Measurements from ENCODE around the gene UQCRH. TPM values are rescaled to one million over a fixed set of nuclear protein-coding genes. Genes with fewer than 3 reads are reported as not detected.
A peak's percentile ranks its signal among the peaks of the same experiment; 100 is the strongest.
"Not testable (repeated sequence)": the region's sequence is repeated elsewhere in the genome, so short reads cannot be mapped to it uniquely, and the experiment has no call there.

Gene UQCRH
- total and polyA plus RNA-seq, 2 donors from 2014 or later = 188 to 850 TPM

GRCh38 chr1:46330381-46330780 is 26.9 kb downstream of the UQCRH start:
- H3K27ac ChIP-seq (ENCODE audit: low read depth in 2 of 2, low read length in 2 of 2); intact Hi-C loops (cut with DNase I); FAIRE-seq; H3K9ac ChIP-seq (ENCODE audit: low read length in 3 of 3); H3K4me1 ChIP-seq (ENCODE audit: control insufficient read depth in 2 of 3, insufficient read depth in 2 of 3, low read depth in 1 of 3, low read length in 3 of 3); DNase-seq; H3K9me3 ChIP-seq (ENCODE audit: control insufficient read depth in 2 of 3, insufficient read depth in 1 of 3, low read length in 3 of 3); H3K36me3 ChIP-seq (ENCODE audit: control insufficient read depth in 2 of 3, insufficient read depth in 3 of 3, low read length in 3 of 3); H3K4me3 ChIP-seq (ENCODE audit: low read length in 3 of 3); H3K27me3 ChIP-seq (ENCODE audit: control insufficient read depth, insufficient read depth, low read length): not testable (repeated sequence)

DNA sequence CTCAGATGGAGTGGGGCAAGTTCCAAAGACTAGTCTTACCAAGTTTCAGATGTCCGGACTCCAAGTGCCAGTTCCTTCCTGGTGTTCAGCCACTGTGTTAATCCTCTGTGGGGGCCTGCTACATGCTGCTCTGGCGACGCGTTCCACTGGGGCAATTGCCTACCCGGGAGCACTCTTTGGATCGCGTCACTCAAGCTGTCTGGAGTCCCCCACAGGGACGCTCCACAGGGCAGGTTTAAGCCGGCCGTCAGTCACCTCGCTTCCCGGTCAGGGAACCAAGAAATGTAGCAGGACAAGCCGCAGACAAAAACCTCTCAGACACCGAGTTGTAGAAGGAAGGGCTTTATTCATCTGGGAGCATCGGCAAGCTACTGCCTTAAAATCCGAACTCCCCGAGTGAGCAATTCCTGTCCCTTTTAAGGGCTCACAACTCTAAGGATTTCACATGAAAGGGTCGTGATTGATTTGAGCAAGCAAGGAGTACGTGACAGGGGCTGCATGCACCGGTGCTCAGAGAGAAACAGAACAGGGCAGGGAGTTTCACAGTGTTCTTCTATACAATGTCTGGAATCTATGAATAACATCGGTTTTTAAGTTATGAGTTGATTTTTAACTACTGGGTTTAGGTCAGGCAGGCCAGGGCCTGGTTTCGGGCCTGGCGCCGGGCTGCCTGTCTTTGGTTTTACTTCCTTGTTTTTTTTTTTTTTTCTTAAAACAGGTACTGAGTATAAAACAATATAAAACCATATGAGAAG is 28.5 kb downstream of the UQCRH start:
- peak; percentile 52 to 73 (median 61) for DNase-seq
- H3K27me3 ChIP-seq (ENCODE audit: control insufficient read depth, insufficient read depth, low read length); H3K4me3 ChIP-seq (ENCODE audit: low read length in 3 of 3); H3K9me3 ChIP-seq (ENCODE audit: control insufficient read depth in 2 of 3, insufficient read depth in 1 of 3, low read length in 3 of 3); FAIRE-seq; H3K36me3 ChIP-seq (ENCODE audit: control insufficient read depth in 2 of 3, insufficient read depth in 3 of 3, low read length in 3 of 3); H3K9ac ChIP-seq (ENCODE audit: low read length in 3 of 3); H3K4me1 ChIP-seq (ENCODE audit: control insufficient read depth in 2 of 3, insufficient read depth in 2 of 3, low read depth in 1 of 3, low read length in 3 of 3); intact Hi-C loops (cut with DNase I): not testable (repeated sequence)
- peak overlapping the region; percentile 51 to 65 for H3K27ac ChIP-seq (ENCODE audit: low read depth in 2 of 2, low read length in 2 of 2)

DNA sequence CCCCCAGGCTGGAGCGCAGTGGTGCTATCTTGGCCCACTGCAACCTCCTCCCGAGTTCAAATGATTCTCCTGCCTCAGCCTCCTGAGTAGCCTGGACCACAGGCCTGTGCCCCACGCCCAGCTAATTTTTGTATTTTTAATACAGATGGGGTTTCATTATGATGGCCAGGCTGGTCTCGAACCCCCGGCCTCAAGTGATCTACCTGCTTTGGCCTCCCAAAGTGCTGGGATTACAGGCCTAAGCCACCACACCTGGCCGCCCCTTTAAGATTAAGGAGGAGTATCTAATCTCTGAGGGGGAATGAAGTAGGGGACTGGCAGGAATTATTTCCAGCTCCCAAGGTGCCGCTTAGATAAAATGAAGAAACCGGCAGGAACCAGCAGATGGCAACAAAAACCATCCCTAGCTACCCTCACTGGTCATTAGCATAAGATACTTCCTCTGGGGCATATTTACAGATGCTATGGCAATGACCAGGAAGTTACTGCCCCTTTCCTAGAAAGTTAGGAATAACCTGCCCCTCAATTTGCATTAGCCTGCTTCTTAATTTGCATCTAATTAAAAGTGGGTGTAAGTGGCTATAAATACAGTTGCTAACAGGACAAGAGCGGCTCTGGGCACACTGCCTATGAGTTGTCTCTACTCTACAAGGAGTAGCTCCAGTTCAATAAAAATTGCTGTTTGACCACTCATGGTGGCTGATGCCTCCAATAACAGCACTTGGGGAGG is 30.0 kb downstream of the UQCRH start:
- Histone ChIP-seq H3K27me3 (ENCODE audit: control insufficient read depth, insufficient read depth, low read length) (no peaks in the 10 kb centered on the region), H3K4me1 (ENCODE audit: control insufficient read depth in 2 of 3, insufficient read depth in 2 of 3, low read depth in 1 of 3, low read length in 3 of 3) (no peaks in the 10 kb centered on the region), H3K36me3 (ENCODE audit: control insufficient read depth in 2 of 3, insufficient read depth in 3 of 3, low read length in 3 of 3) (no peaks in the 10 kb centered on the region), H3K27ac (ENCODE audit: low read depth in 2 of 2, low read length in 2 of 2) (no peak overlapping the region), H3K9ac (ENCODE audit: low read length in 3 of 3) (no peak overlapping the region), H3K4me3 (ENCODE audit: low read length in 3 of 3) (no peak overlapping the region), H3K9me3 (ENCODE audit: control insufficient read depth in 2 of 3, insufficient read depth in 1 of 3, low read length in 3 of 3) (no peaks in the 10 kb centered on the region)
- TF ChIP-seq, protein P1, sequence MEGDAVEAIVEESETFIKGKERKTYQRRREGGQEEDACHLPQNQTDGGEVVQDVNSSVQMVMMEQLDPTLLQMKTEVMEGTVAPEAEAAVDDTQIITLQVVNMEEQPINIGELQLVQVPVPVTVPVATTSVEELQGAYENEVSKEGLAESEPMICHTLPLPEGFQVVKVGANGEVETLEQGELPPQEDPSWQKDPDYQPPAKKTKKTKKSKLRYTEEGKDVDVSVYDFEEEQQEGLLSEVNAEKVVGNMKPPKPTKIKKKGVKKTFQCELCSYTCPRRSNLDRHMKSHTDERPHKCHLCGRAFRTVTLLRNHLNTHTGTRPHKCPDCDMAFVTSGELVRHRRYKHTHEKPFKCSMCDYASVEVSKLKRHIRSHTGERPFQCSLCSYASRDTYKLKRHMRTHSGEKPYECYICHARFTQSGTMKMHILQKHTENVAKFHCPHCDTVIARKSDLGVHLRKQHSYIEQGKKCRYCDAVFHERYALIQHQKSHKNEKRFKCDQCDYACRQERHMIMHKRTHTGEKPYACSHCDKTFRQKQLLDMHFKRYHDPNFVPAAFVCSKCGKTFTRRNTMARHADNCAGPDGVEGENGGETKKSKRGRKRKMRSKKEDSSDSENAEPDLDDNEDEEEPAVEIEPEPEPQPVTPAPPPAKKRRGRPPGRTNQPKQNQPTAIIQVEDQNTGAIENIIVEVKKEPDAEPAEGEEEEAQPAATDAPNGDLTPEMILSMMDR (IDR thresholded peaks at IDR 0.05; ENCODE audit: borderline replicate concordance, extremely low read depth, insufficient read depth) = no peak
- FAIRE-seq (no peak), DNase-seq (peak in 3 of 5 donors; percentile 21 to 48 (median 39))
- intact Hi-C loops (cut with DNase I) = no loop called here

DNA sequence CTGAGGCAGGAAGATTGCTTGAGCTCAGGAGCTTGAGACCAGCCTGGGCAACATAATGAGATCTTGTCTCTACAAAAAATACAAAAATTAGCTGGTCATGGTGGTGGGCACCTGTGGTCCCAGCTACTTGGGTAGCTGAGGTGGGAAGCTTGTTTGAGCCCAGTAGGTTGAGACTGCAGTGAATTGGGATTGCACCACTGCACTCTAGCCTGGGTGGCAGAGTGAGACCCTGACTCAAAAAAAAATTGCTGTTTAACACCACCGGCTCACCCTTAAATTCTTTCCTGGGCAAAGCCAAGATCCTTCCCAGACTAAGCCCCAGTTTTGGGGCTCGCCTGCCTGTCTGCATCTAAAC is 30.5 kb downstream of the UQCRH start:
- no peak overlapping the region for H3K27ac ChIP-seq (ENCODE audit: low read depth in 2 of 2, low read length in 2 of 2)
- H3K4me3 ChIP-seq (ENCODE audit: low read length in 3 of 3) = no peak overlapping the region
- no peaks in the 10 kb centered on the region for H3K4me1 ChIP-seq (ENCODE audit: control insufficient read depth in 2 of 3, insufficient read depth in 2 of 3, low read depth in 1 of 3, low read length in 3 of 3)
- H3K36me3 ChIP-seq (ENCODE audit: control insufficient read depth in 2 of 3, insufficient read depth in 3 of 3, low read length in 3 of 3) = no peaks in the 10 kb centered on the region
- H3K9me3 ChIP-seq (ENCODE audit: control insufficient read depth in 2 of 3, insufficient read depth in 1 of 3, low read length in 3 of 3) = no peaks in the 10 kb centered on the region
- FAIRE-seq = no peak
- TF ChIP-seq, protein P1 (IDR thresholded peaks at IDR 0.05; ENCODE audit: borderline replicate concordance, extremely low read depth, insufficient read depth) = no peak
- DNase-seq = no peak
- intact Hi-C loops (cut with DNase I) = no loop called here
- H3K9ac ChIP-seq (ENCODE audit: low read length in 3 of 3) = no peak overlapping the region
- no peaks in the 10 kb centered on the region for H3K27me3 ChIP-seq (ENCODE audit: control insufficient read depth, insufficient read depth, low read length)
